Osteoblast (primary cell): Measurements from ENCODE around the gene GDPGP1. TPM values are rescaled to one million over a fixed set of nuclear protein-coding genes. Genes with fewer than 3 reads are reported as not detected.

Experiments
- DNase-seq: peaks from one replicate; pipeline ENCODE4 v3.0.0; 2011; ENCODE audit warnings: low spot score, mixed read lengths; ENCODE audit not compliant: insufficient read length; ENCODE audit errors: missing footprints
- H2AFZ ChIP-seq: 2 replicates; pipeline ENCODE4 v1.6.0; 2011; ENCODE audit warnings: mild to moderate bottlenecking, low read length
- H3K27ac ChIP-seq: 2 replicates; pipeline ENCODE4 v1.5.1; 2011; ENCODE audit warnings: mild to moderate bottlenecking, low read depth, low read length, moderate library complexity
- H3K27me3 ChIP-seq: 2 replicates; pipeline ENCODE4 v1.6.0; 2012; ENCODE audit warnings: mild to moderate bottlenecking, control low read depth, inconsistent platforms, low read length, moderate library complexity; ENCODE audit not compliant: insufficient read depth
- H3K36me3 ChIP-seq: 2 replicates; pipeline ENCODE4 v1.5.1; 2011; ENCODE audit warnings: mild to moderate bottlenecking, low read length, control low read depth, moderate library complexity; ENCODE audit not compliant: insufficient read depth
- H3K4me1 ChIP-seq: 2 replicates; pipeline ENCODE4 v1.5.1; 2011; ENCODE audit warnings: mild to moderate bottlenecking, low read length, control low read depth, moderate library complexity; ENCODE audit not compliant: insufficient read depth
- H3K4me2 ChIP-seq: 2 replicates; pipeline ENCODE4 v1.6.0; 2011; ENCODE audit warnings: mild to moderate bottlenecking, low read length; ENCODE audit not compliant: insufficient read depth
- H3K4me3 ChIP-seq: fragments of 200-600 bp; sonication (generic); 3 replicates; pipeline ENCODE4 v1.5.1; 2012; ENCODE audit warnings: mild to moderate bottlenecking, low read length, inconsistent platforms; ENCODE audit not compliant: insufficient read depth
- H3K79me2 ChIP-seq: 2 replicates; pipeline ENCODE4 v1.6.0; 2012; ENCODE audit warnings: mild to moderate bottlenecking, low read length, control low read depth, inconsistent platforms; ENCODE audit not compliant: insufficient read depth
- H3K9me3 ChIP-seq: 2 replicates; pipeline ENCODE4 v1.5.1; 2011; ENCODE audit warnings: low read depth, low read length, control low read depth
- H4K20me1 ChIP-seq: 2 replicates; pipeline ENCODE4 v1.6.0; 2012; ENCODE audit warnings: mild to moderate bottlenecking, low read length, control low read depth; ENCODE audit not compliant: insufficient read depth
- total RNA-seq: library from RNA; depleted of rRNA; stranded (reverse); fragments of >200 nt; gene quantifications from 2 replicates; pipeline ENCODE4 v1.2.3, GENCODE V29; 2012
- TF ChIP-seq, protein P1 (sequence below): IDR thresholded peaks from 2 replicates; pipeline ENCODE4 v1.5.1; 2011; ENCODE audit warnings: mild to moderate bottlenecking, low read depth, low read length, moderate library complexity; ENCODE audit errors: extremely low read depth

The GDPGP1 gene
- total RNA-seq, 1 donor: 8.0 TPM

DNA sequence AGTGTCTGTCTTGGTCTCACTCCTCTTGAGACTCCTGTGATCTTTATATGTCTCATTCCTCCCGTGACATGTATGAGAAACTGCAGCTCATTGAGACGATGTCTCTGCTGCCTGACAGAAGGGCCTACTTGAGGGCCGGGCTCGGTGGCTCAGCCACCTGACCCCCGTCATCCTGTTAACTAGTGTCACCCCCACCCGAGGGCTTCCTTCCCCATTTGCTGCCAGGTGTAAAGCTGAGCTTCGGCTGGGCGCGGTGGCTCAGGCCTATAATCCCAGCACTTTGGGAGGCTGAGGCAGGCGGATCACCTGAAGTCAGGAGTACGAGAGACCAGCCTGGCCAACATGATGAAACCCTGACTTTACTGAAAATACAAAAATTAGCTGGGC, 20.2 kb upstream of the GDPGP1 start:
- H3K4me1 ChIP-seq: peaks cover 9% of the 10 kb centered on the region
- H4K20me1 ChIP-seq: no peaks in the 10 kb centered on the region
- H3K79me2 ChIP-seq: no peaks in the 10 kb centered on the region
- no peak overlapping the region for H2AFZ ChIP-seq
- H3K27ac ChIP-seq: no peak overlapping the region
- no peak overlapping the region for H3K4me2 ChIP-seq
- H3K27me3 ChIP-seq: no peaks in the 10 kb centered on the region
- no peaks in the 10 kb centered on the region for H3K9me3 ChIP-seq
- no peak for DNase-seq
- H3K36me3 ChIP-seq: no peaks in the 10 kb centered on the region
- no peak overlapping the region for H3K4me3 ChIP-seq
- TF ChIP-seq, protein P1, sequence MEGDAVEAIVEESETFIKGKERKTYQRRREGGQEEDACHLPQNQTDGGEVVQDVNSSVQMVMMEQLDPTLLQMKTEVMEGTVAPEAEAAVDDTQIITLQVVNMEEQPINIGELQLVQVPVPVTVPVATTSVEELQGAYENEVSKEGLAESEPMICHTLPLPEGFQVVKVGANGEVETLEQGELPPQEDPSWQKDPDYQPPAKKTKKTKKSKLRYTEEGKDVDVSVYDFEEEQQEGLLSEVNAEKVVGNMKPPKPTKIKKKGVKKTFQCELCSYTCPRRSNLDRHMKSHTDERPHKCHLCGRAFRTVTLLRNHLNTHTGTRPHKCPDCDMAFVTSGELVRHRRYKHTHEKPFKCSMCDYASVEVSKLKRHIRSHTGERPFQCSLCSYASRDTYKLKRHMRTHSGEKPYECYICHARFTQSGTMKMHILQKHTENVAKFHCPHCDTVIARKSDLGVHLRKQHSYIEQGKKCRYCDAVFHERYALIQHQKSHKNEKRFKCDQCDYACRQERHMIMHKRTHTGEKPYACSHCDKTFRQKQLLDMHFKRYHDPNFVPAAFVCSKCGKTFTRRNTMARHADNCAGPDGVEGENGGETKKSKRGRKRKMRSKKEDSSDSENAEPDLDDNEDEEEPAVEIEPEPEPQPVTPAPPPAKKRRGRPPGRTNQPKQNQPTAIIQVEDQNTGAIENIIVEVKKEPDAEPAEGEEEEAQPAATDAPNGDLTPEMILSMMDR: no peak

DNA sequence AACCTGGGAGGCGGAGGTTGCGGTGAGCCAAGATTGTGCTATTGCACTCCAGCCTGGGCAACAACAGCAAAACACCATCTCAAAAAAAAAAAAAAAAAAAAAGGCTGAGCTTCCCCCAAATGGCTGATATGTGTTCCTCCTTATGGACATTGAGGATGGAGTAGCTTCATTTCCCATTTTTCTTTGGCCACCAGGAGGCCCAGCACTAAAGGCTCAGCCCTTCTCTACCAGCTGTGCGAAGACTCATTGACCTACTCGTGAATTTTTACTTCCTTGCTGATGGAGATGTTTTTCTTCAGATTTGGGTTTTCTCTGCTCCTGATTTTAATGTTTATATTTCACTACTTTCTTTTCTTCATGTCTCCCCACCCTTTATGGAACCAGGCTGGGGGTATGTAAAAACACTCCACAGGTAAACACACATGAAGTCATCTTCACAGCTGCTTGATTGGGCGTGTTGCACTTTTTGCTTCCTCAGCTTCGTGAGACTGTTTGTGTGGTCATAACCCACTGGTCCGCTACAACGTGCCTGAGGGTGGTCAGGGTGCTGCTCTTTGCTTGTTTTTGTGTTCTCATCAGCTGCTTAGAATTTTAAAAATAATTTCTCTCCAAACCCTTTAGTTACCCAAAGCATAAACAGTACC, 19.3 kb upstream of the GDPGP1 start:
- Histone ChIP-seq H3K79me2 (no peaks in the 10 kb centered on the region), H3K4me1 (peaks cover 9% of the 10 kb centered on the region), H3K36me3 (no peaks in the 10 kb centered on the region), H3K4me3 (no peak overlapping the region), H3K27me3 (no peaks in the 10 kb centered on the region), H3K27ac (no peak overlapping the region), H4K20me1 (no peaks in the 10 kb centered on the region), H2AFZ (no peak overlapping the region), H3K9me3 (no peaks in the 10 kb centered on the region), H3K4me2 (no peak overlapping the region)
- TF ChIP-seq, protein P1: peak; percentile 40
- DNase-seq: peak; percentile 89

DNA sequence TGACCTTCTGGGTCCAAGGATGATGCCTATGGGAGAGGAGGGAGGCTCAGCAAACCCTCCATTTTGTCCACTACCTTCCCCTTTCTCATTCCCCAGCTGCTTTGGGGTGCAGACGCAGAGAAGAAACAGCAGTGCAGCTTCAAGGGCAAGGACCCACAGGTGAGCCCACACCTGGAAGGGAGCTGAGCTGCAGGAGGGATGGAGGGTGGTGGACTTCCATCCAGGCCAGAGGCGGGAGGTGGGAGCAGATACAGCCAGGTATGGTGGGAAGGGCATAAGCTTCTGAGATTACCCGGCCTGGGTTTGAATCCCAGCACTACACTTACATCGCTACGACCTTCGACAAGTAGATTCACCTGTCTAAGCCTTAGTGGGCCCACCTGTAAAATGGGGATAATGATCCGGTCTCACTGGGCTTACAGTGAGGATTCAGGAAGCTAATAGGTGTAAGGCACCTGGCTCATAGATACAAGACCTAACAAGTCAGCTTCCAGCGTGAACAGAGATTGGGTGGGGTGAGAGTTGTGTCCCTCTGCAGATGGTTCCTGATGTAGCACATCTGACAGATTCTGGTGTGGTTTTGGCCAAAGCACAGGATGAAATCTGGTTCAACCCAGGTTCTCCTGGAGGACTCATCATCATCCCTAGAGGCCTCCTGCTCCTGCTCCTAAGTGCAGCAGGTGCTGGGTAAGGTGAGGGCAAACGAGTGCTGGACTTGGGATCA, 16.2 kb upstream of the GDPGP1 start:
- TF ChIP-seq, protein P1: no peak
- Histone ChIP-seq H2AFZ (no peak overlapping the region), H3K27ac (no peak overlapping the region), H3K4me3 (no peak overlapping the region), H3K79me2 (no peaks in the 10 kb centered on the region), H3K36me3 (no peaks in the 10 kb centered on the region), H3K4me1 (peaks cover 5% of the 10 kb centered on the region), H3K4me2 (no peak overlapping the region), H3K27me3 (no peaks in the 10 kb centered on the region), H4K20me1 (no peaks in the 10 kb centered on the region), H3K9me3 (no peaks in the 10 kb centered on the region)
- DNase-seq: peak; percentile 26

DNA sequence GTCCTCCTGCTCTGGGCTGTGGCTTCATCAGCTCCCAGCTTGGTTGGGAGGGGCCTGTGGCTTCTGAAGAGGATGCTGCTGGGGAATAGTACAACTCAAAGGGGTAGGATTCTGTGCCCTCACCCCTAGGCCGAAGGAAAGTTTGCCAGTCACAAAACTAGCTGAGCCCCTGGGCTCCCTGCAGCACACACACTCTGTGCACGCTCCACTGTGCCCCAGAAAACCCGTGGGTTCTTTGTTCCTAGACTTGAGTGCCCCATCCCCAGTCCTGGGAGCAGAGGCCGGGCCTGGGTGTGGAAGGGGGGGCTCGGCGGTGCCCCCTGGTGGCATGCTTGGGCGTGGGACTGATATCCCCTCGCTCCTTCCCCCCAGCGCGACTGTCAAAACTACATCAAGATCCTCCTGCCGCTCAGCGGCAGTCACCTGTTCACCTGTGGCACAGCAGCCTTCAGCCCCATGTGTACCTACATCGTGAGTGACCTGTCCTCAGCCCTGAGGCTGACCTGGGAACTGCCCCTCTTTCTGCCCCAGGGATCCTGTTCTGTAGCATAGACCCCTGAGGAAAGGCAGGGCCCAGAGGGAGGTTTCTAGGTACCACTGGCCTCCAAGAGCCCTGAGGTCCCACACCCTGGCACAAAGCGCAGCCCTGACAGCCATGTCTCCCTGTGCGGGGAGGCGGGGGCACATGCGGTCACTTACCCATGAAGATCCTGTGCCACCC, 14.4 kb upstream of the GDPGP1 start:
- Histone ChIP-seq H3K9me3 (no peaks in the 10 kb centered on the region), H3K27me3 (no peaks in the 10 kb centered on the region), H3K4me3 (no peak overlapping the region), H3K79me2 (no peaks in the 10 kb centered on the region), H3K36me3 (no peaks in the 10 kb centered on the region), H3K27ac (no peak overlapping the region), H2AFZ (no peak overlapping the region), H3K4me1 (peaks cover 5% of the 10 kb centered on the region), H4K20me1 (no peaks in the 10 kb centered on the region), H3K4me2 (no peak overlapping the region)
- TF ChIP-seq, protein P1: peak; percentile 59
- DNase-seq: peak; percentile 93
